Natural killer cell (primary cell): Measurements from ENCODE around the gene OLIG1. TPM values are rescaled to one million over a fixed set of nuclear protein-coding genes. Genes with fewer than 3 reads are reported as not detected.

Experiments
- ATAC-seq, 3 donors: fragments of 150-1000 bp in 2 of 3; fragments of 200-7000 bp in 1 of 3; cut with Tn5 transposase; 1 replicate in 1 of 3; 2 replicates in 2 of 3; pipeline ENCODE4 v1.10.0; 2021; ENCODE audit warnings: mild to moderate bottlenecking in 2 of 3, moderate library complexity in 2 of 3
- DNase-seq, 2 donors: peaks; one replicate each; pipeline versions ENCODE4 v3.0.0 to v3.0.0-alpha.2; 2013 to 2021; ENCODE audit warnings: mixed read lengths in 1 of 2
- H3K27ac ChIP-seq: one replicate; pipeline ENCODE4 v1.5.1; 2013; ENCODE audit warnings: mild to moderate bottlenecking, low read length
- H3K27me3 ChIP-seq: one replicate; pipeline ENCODE4 v1.6.1; 2013; ENCODE audit warnings: low read length; ENCODE audit not compliant: control insufficient read depth, insufficient read depth
- H3K36me3 ChIP-seq: one replicate; pipeline ENCODE4 v1.6.1; 2013; ENCODE audit warnings: low read length; ENCODE audit not compliant: control insufficient read depth, insufficient read depth
- H3K4me1 ChIP-seq: one replicate; pipeline ENCODE4 v1.6.1; 2013; ENCODE audit warnings: low read length; ENCODE audit not compliant: control insufficient read depth, insufficient read depth
- H3K4me3 ChIP-seq: one replicate; pipeline ENCODE4 v1.5.1; 2013; ENCODE audit warnings: low read length
- H3K9me3 ChIP-seq: one replicate; pipeline ENCODE4 v1.6.1; 2013; ENCODE audit warnings: low read length; ENCODE audit not compliant: control insufficient read depth, insufficient read depth
- H3K27ac Mint-ChIP-seq, 2 donors: one replicate each; pipeline ENCODE4 v1.8.0; 2022; ENCODE audit warnings: mild to moderate bottlenecking in 2 of 2, mixed read lengths in 2 of 2, moderate library complexity in 1 of 2
- H3K27me3 Mint-ChIP-seq, 2 donors: one replicate each; pipeline ENCODE4 v1.8.0; 2022; ENCODE audit warnings: low read depth in 2 of 2, mixed read lengths in 2 of 2
- H3K36me3 Mint-ChIP-seq: one replicate; pipeline ENCODE4 v1.8.0; 2022; ENCODE audit warnings: mixed read lengths
- H3K4me1 Mint-ChIP-seq, 2 donors: one replicate each; pipeline ENCODE4 v1.8.0; 2022; ENCODE audit warnings: mixed read lengths in 2 of 2
- H3K4me3 Mint-ChIP-seq: one replicate; pipeline ENCODE4 v1.8.0; 2022; ENCODE audit warnings: mild to moderate bottlenecking, moderate library complexity, mixed read lengths
- H3K9me3 Mint-ChIP-seq, 2 donors: one replicate each; pipeline ENCODE4 v1.8.0; 2022; ENCODE audit warnings: mixed read lengths in 2 of 2
- WGBS: methylation state at CpG from one replicate; pipeline ENCODE4 v1.1.7; 2013; ENCODE audit warnings: missing lambda C conversion rate; ENCODE audit not compliant: insufficient coverage; 5-methylcytosine and 5-hydroxymethylcytosine counted together
- intact Hi-C: fragments of 100-400 bp; cut with micrococcal nuclease; formaldehyde crosslinking; loops from one replicate; pipeline ENCODE4 v1.14.2; 2022
- total RNA-seq, 4 donors: library from RNA; stranded (reverse); fragments of 120-200 nt in 1 of 4; gene quantifications; one replicate each; pipeline versions ENCODE4 v1.2.3 to v1.2.4, GENCODE V29; 2013 to 2022
- TF ChIP-seq, protein P1 (sequence below): fragments of 200-600 bp; IDR thresholded peaks from one replicate; pipeline ENCODE4 v1.8.0; 2022; ENCODE audit warnings: antibody characterized with exemption

Gene OLIG1
- total RNA-seq, 3 donors from 2014 or later (not counting 1 experiment from before 2014, with no cell fraction given), result 0.47 to 1.4 (median 0.48) TPM

DNA sequence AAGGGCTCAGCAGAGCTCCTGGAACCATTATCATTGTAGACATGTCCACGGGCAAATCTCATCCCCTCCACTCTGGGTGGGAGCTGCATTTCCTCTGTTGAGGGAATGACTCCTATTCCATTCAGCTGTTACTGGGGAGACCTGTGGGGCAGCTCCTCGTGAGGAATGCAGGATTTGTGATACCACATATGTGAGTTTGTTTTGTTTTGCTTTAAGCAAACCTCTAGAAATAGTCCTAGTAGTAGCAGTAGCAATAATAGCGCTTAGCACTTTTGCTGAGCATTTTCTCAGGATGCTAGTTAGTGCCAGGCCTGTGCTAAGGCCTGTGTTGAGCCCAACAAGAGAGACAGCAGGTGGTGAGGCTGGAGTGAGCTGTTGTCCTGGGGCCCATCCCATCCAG is 10.8 kb downstream of the OLIG1 start:
- Mint-ChIP-seq H3K4me3 (no peak overlapping the region), H3K36me3 (no peaks in the 10 kb centered on the region), H3K27me3 (peaks cover 14 to 22% of the 10 kb centered on the region in 2 donors), H3K27ac (no peak overlapping the region), H3K9me3 (no peaks in the 10 kb centered on the region), H3K4me1 (peaks cover 28 to 32% of the 10 kb centered on the region in 2 donors)
- Histone ChIP-seq H3K9me3 (no peaks in the 10 kb centered on the region), H3K4me3 (no peak overlapping the region), H3K27ac (no peak overlapping the region), H3K36me3 (no peaks in the 10 kb centered on the region), H3K27me3 (peaks cover 5% of the 10 kb centered on the region), H3K4me1 (peaks cover 7% of the 10 kb centered on the region)
- TF ChIP-seq, protein P1, sequence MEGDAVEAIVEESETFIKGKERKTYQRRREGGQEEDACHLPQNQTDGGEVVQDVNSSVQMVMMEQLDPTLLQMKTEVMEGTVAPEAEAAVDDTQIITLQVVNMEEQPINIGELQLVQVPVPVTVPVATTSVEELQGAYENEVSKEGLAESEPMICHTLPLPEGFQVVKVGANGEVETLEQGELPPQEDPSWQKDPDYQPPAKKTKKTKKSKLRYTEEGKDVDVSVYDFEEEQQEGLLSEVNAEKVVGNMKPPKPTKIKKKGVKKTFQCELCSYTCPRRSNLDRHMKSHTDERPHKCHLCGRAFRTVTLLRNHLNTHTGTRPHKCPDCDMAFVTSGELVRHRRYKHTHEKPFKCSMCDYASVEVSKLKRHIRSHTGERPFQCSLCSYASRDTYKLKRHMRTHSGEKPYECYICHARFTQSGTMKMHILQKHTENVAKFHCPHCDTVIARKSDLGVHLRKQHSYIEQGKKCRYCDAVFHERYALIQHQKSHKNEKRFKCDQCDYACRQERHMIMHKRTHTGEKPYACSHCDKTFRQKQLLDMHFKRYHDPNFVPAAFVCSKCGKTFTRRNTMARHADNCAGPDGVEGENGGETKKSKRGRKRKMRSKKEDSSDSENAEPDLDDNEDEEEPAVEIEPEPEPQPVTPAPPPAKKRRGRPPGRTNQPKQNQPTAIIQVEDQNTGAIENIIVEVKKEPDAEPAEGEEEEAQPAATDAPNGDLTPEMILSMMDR, result no peak
- 88% methylated on average over 3 of the region's 3 CpGs for WGBS
- ATAC-seq (no peak), DNase-seq (no peak)
- intact Hi-C loops, result no loop called here

DNA sequence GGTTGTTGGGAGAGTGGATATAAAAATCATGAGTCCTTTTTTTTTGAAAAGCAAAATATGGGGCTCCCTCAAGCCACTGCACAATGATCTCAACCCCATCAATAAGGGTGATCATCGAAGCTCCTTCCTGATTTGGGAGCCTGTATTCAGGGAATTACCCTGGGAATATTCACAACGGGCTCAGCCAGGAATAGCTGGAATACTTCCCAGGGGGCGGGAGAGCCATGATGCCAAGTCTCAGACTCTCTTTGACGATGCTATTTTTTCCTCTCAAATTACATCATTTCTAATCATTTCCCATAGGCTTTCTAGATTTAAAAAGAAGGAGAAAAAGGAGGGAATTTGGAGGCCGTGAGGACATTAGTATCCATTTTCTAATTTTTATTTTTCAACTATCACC is 18.4 kb downstream of the OLIG1 start:
- Mint-ChIP-seq H3K27me3 (peaks cover 7 to 10% of the 10 kb centered on the region in 2 donors), H3K27ac (no peak overlapping the region), H3K36me3 (no peaks in the 10 kb centered on the region), H3K9me3 (no peaks in the 10 kb centered on the region), H3K4me3 (no peak overlapping the region), H3K4me1 (no peaks in the 10 kb centered on the region)
- Histone ChIP-seq H3K4me3 (no peak overlapping the region), H3K9me3 (no peaks in the 10 kb centered on the region), H3K27ac (no peak overlapping the region), H3K36me3 (no peaks in the 10 kb centered on the region), H3K4me1 (no peaks in the 10 kb centered on the region), H3K27me3 (peaks cover 2% of the 10 kb centered on the region)
- no peak for ATAC-seq
- TF ChIP-seq, protein P1, result no peak
- intact Hi-C loops, result no loop called here
- 83% methylated on average over 3 of the region's 5 CpGs for WGBS
- no peak for DNase-seq

DNA sequence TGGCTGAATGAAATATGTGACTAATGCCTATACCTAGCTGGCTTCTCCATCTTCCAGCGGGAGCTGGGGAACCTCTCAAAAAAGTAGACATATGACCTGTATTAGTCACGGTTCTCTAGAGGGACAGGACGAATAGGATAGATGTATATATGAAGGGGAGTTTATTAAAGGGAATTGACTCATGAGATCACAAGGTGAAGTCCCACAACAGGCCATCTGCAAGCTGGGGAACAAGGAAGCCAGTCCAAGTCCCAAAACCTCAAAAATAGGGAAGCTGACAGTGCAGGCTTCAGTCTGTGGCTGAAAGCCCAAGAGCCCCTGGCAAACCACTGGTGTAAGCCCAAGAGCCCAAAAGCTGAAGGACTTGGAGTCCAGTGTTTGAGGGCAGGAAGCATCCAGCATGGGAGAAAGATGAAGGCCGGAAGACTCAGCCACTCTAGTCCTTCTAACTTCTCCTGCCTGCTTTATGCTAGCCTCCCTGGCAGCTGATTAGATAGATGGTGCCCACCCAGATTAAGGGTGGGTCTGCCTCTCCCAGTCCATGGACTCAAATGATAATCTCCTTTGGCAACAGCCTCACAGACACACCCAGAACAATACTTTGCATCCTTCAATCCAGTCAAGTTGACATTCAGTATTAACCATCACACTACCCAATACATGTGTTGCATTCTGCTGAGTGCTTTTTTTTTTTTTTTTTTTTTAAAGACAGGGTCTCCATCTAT is 19.6 kb downstream of the OLIG1 start:
- Mint-ChIP-seq H3K27me3 (peaks cover 7 to 10% of the 10 kb centered on the region in 2 donors), H3K4me1 (no peaks in the 10 kb centered on the region), H3K27ac (no peak overlapping the region), H3K4me3 (no peak overlapping the region), H3K9me3 (no peaks in the 10 kb centered on the region), H3K36me3 (no peaks in the 10 kb centered on the region)
- H3K27ac ChIP-seq, result no peak overlapping the region
- H3K4me1 ChIP-seq, result no peaks in the 10 kb centered on the region
- TF ChIP-seq, protein P1, result no peak
- DNase-seq (no peak), ATAC-seq (no peak)
- no peaks in the 10 kb centered on the region for H3K36me3 ChIP-seq
- H3K27me3 ChIP-seq, result peaks cover 2% of the 10 kb centered on the region
- WGBS, result 55% methylated on average over 4 of the region's 4 CpGs
- intact Hi-C loops, result no loop called here
- no peaks in the 10 kb centered on the region for H3K9me3 ChIP-seq
- H3K4me3 ChIP-seq, result no peak overlapping the region

DNA sequence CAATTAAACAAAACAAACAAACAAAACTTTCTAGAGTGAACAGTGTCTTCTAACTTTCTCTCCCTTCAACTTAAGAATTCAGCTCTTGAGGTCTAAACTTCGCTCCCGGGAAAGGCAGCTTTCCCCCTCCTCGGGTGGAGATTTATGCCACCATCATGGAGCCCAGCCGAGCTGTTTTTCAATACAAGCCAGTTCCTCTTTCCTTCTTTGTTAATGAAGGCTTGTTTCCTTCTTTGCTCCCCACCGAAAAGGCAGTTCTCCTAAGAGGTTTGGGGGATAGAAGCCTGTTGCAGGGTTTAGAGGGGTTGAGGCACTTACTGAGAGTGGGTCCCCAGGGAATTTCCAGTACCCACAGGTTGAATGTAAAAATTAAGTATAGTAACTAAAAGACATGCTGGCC is 26.5 kb downstream of the OLIG1 start:
- intact Hi-C loops, result no loop called here
- H3K36me3 ChIP-seq, result no peaks in the 10 kb centered on the region
- no peaks in the 10 kb centered on the region for H3K36me3 Mint-ChIP-seq
- no peaks in the 10 kb centered on the region for H3K4me1 Mint-ChIP-seq
- peaks cover 11 to 16% of the 10 kb centered on the region in 2 donors for H3K27me3 Mint-ChIP-seq
- peaks cover 2% of the 10 kb centered on the region for H3K27me3 ChIP-seq
- H3K9me3 ChIP-seq, result no peaks in the 10 kb centered on the region
- no peak overlapping the region for H3K4me3 Mint-ChIP-seq
- no peaks in the 10 kb centered on the region for H3K4me1 ChIP-seq
- H3K27ac Mint-ChIP-seq, result no peak overlapping the region
- TF ChIP-seq, protein P1, result no peak
- H3K4me3 ChIP-seq, result no peak overlapping the region
- H3K9me3 Mint-ChIP-seq, result no peaks in the 10 kb centered on the region
- no peak overlapping the region for H3K27ac ChIP-seq
- ATAC-seq, result no peak
- no peak for DNase-seq
- 14% methylated on average over 5 of the region's 5 CpGs for WGBS
